ENCODE data around the gene CCDC51. TPM values are rescaled to one million over a fixed set of nuclear protein-coding genes. Genes with fewer than 3 reads are reported as not detected.
"Not testable (repeated sequence)": the region's sequence is repeated elsewhere in the genome, so short reads cannot be mapped to it uniquely, and the experiment has no call there.

The CCDC51 gene, protein sequence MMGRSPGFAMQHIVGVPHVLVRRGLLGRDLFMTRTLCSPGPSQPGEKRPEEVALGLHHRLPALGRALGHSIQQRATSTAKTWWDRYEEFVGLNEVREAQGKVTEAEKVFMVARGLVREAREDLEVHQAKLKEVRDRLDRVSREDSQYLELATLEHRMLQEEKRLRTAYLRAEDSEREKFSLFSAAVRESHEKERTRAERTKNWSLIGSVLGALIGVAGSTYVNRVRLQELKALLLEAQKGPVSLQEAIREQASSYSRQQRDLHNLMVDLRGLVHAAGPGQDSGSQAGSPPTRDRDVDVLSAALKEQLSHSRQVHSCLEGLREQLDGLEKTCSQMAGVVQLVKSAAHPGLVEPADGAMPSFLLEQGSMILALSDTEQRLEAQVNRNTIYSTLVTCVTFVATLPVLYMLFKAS
- 10 to 100 TPM in 3 of 4 donors, 1 to 10 TPM in 1; 9.4 to 22.5 (median 13.1) TPM for total RNA-seq
- polyA plus RNA-seq = 10 to 100 TPM; 12.7 to 21.6 (median 18.6) TPM

DNA sequence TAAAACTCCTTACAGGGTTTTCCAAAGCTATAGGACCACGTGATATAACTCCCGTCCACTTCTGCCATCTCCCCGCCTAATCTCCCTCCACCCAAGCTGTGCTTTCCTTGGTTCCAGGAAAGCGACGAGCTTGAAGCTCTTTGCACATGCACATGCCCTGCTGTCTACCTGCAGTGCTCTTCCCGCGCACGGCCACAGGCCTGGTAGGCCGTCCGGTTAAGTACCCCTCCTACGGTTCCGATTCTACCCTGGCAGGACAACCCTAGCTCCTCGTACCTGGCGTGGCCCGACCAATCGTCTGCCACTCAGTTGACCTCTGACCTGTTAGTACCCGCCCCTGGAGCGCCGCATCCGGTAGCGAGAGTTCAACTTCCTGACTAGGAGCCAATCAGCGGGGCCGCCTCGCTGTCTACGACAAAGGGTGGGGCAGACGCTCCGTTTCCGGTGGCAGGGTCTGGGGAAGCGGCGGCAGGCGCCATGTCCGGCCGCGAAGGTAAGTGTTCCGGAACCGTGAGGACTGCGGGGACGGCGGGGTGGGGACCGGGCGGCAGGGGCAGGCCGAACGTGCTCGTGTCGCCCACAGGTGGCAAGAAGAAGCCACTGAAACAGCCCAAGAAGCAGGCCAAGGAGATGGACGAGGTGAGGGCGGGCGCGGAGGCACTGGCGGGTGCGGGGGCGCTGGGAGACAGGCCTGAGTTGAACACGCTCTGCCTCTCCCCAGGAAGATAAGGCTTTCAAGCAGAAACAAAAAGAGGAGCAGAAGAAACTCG, at the start of gene CCDC51, which contains the start of gene TMA7:
CCDC51 (minus strand) TSS at position 300 of the 770 bp plus-strand sequence. CDS start 4,991 bp downstream, outside the sequence.
TMA7 (plus strand) TSS at position 438 of the 770 bp plus-strand sequence; CDS start at position 478, 40 bp downstream.
- intact Hi-C loops (cut with DNase I) = loop anchor here (2.0 to 10.0 kb wide), 3 partner anchors 139 to 245 kb away; partner anchors contain the start of gene NME6
- TF ChIP-seq EP300 (IDR thresholded peaks at IDR 0.05) (no peak), POLR2AphosphoS5 (IDR thresholded peaks at IDR 0.05) (peak; percentile 97 to 99 (median 98)), POLR2A (IDR thresholded peaks at IDR 0.05) (peak; percentile 96 to 97)
- TF ChIP-seq, protein P1, sequence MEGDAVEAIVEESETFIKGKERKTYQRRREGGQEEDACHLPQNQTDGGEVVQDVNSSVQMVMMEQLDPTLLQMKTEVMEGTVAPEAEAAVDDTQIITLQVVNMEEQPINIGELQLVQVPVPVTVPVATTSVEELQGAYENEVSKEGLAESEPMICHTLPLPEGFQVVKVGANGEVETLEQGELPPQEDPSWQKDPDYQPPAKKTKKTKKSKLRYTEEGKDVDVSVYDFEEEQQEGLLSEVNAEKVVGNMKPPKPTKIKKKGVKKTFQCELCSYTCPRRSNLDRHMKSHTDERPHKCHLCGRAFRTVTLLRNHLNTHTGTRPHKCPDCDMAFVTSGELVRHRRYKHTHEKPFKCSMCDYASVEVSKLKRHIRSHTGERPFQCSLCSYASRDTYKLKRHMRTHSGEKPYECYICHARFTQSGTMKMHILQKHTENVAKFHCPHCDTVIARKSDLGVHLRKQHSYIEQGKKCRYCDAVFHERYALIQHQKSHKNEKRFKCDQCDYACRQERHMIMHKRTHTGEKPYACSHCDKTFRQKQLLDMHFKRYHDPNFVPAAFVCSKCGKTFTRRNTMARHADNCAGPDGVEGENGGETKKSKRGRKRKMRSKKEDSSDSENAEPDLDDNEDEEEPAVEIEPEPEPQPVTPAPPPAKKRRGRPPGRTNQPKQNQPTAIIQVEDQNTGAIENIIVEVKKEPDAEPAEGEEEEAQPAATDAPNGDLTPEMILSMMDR (IDR thresholded peaks at IDR 0.05) = no peak
- Histone ChIP-seq H3K27ac (peak within 1 kb of the TSS; percentile 92 to 94 (median 93)), H3K36me3 (peaks cover 0 to 33% (median 12%) of the 10 kb centered on the region in 4 donors), H3K27me3 (no peaks in the 10 kb centered on the region), H3K4me3 (peak within 1 kb of the TSS; percentile 83 to 91 (median 86)), H3K4me1 (peaks cover 0 to 38% (median 25%) of the 10 kb centered on the region in 4 donors), H3K9me3 (no peaks in the 10 kb centered on the region)
- 0% methylated on average over 54 of the region's 54 CpGs for WGBS, 2 donors
- DNase-seq = peak; percentile 99

DNA sequence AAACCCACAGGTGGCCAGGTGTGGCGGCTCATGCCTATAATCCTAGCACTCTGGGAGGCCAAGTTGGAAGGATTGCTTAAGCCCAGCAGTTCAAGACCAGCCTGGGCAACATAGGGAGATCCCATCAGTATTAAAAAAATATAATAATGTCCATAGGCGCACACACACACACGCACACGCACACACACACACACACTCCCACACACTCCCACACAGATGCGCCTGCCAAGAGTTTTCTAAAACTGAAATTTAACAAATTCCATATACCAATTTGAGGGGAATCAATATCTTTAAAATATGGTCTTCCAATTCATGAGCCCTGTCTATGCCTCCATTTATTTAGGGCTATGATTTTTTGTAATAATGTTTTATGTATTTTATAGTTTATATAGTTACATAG, 47.0 kb upstream of the CCDC51 start:
- no peak overlapping the region for H3K27ac ChIP-seq
- intact Hi-C loops (cut with DNase I) = no loop called here
- H3K27me3 ChIP-seq = no peaks in the 10 kb centered on the region
- no peak for TF ChIP-seq POLR2AphosphoS5 (IDR thresholded peaks at IDR 0.05)
- TF ChIP-seq, protein P1 (IDR thresholded peaks at IDR 0.05) = no peak
- TF ChIP-seq POLR2A (IDR thresholded peaks at IDR 0.05) = no peak
- no peaks in the 10 kb centered on the region for H3K4me1 ChIP-seq
- no peak overlapping the region for H3K4me3 ChIP-seq
- DNase-seq = no peak
- H3K9me3 ChIP-seq = no peaks in the 10 kb centered on the region
- H3K36me3 ChIP-seq = peaks cover 0 to 4% (median 0%) of the 10 kb centered on the region in 4 donors
- 94 to 95% methylated on average over 5 of the region's 5 CpGs for WGBS, 2 donors

DNA sequence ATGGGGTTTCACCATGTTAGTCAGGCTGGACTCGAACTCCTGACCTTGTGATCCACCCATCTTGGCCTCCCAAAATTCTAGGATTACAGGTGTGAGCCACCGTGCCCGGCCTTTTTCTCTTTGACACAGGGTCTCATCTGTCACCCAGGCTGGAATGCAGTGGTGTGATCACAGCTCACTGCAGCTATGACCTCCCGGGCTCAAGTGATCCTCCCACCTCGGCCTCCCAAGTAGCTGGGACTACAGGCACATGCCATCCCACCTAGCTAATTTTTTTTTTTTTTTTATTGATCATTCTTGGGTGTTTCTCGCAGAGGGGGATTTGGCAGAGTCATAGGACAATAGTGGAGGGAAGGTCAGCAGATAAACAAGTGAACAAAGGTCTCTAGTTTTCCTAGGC, 42.9 kb upstream of the CCDC51 start:
- H3K27ac ChIP-seq; H3K9me3 ChIP-seq; DNase-seq; H3K4me3 ChIP-seq; H3K4me1 ChIP-seq; H3K36me3 ChIP-seq; intact Hi-C loops (cut with DNase I); H3K27me3 ChIP-seq: not testable (repeated sequence)
- WGBS, 2 donors = 92 to 95% methylated on average over 6 of the region's 6 CpGs

DNA sequence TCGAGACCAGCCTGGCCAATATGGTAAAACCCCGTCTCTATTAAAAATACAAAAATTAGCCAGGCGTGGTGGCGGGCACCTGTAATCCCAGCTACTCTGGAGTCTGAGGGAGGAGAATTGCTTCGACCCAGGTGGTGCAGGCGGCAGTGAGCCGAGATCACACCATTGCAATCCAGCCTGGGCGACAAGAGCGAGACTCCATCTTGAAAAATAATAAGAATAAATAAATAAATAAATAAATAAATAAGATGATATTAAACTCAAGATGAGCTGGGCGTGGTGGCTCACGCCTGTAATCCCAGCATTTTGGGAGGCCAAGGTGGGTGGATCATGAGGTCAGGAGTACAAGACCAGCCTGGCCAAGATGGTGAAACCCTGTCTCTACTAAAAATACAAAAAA, 41.0 kb upstream of the CCDC51 start:
- intact Hi-C loops (cut with DNase I); DNase-seq; H3K27me3 ChIP-seq; H3K9me3 ChIP-seq; H3K27ac ChIP-seq; H3K36me3 ChIP-seq; H3K4me3 ChIP-seq; H3K4me1 ChIP-seq: not testable (repeated sequence)
- WGBS, 2 donors = 96 to 97% methylated on average over 11 of the region's 11 CpGs

DNA sequence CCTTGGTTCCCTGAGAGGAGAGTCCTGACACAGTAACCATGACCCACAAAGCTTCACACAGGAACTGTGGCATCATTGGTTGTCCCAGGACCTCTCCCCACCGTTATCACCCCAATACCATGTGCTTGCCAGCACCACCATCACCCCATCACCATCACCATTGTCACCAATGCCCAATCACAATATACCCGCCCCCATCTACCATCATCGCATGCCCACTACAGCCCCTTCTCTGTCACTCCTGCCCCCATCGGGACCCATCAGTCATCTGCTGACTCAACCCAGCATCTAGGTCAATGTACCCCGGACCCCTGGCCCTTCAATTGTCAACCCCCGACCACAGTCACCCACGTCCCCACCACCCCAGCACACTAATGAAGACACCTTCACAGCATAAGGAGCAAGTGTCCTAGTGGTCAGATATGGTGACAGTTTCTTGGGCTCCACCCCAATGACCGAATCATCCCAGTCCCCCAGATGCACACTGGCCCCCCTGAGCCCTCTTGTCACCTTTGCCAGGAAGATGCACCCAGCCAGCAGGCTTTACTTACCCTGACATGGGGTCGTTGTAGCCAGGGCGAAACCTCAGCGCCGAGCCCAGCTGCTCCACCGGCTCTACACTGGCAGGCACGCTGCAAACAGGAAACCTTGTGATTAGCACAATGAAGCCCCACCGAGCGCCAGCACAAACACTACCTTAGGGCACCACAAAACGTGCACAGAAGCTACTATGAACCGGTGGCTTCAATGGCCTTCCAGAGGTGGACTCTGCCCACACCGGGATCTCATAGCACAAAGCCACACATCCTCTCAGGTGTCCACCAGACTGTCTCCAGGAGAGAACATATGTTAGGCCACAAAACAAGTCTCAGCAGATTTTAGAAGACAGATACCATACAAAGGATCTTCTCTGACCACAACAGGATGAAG, 39.0 kb upstream of the CCDC51 start:
- intact Hi-C loops (cut with DNase I) = no loop called here
- TF ChIP-seq, protein P1 (IDR thresholded peaks at IDR 0.05) = no peak
- TF ChIP-seq POLR2A (IDR thresholded peaks at IDR 0.05) (no peak), POLR2AphosphoS5 (IDR thresholded peaks at IDR 0.05) (no peak)
- peaks cover 0 to 7% (median 3%) of the 10 kb centered on the region in 4 donors for H3K36me3 ChIP-seq
- no peaks in the 10 kb centered on the region for H3K9me3 ChIP-seq
- H3K27ac ChIP-seq = no peak overlapping the region
- no peak for DNase-seq
- H3K4me1 ChIP-seq = no peaks in the 10 kb centered on the region
- H3K4me3 ChIP-seq = no peak overlapping the region
- H3K27me3 ChIP-seq = no peaks in the 10 kb centered on the region
- 63 to 87% methylated on average over 19 of the region's 19 CpGs for WGBS, 2 donors
